AG09309 (cell line): Measurements from ENCODE around the gene EPG5.

ENCODE experiments used
- DNase-seq: peaks from one replicate; pipeline ENCODE4 v3.0.0-alpha.2; 2010; ENCODE audit warnings: low read depth
- H3K4me3 ChIP-seq: 2 replicates; pipeline ENCODE4 v1.5.1; 2011; ENCODE audit warnings: mild to moderate bottlenecking, low read depth, low read length, moderate library complexity; ENCODE audit not compliant: control insufficient read depth
- TF ChIP-seq, protein P1 (sequence below): IDR thresholded peaks from 2 replicates; pipeline ENCODE4 v1.5.1; 2011; ENCODE audit warnings: mild to moderate bottlenecking, low read depth, low read length, inconsistent platforms; ENCODE audit not compliant: insufficient read depth, control insufficient read depth; ENCODE audit errors: missing control alignments

Gene EPG5

DNA sequence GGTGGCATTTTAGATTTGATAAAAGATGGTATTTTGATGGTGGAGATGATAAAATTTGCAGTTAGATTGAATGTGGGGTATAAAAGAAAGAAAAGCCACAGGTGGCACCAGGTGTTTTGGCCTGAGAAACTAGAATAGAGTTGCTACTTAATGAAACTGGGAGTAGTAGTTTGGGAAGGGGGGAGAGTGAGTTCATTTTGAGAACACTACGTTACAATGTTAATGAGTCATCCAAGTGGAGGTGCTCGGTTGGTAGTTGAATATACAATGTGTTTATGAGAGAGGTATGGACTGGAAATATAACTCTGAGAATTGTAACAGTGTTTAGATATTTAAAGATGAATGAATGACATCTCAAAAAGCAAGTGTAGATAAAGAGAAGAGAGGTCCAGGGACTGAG is 26.4 kb downstream of the EPG5 start:
- H3K4me3 ChIP-seq = no peak overlapping the region
- TF ChIP-seq, protein P1, sequence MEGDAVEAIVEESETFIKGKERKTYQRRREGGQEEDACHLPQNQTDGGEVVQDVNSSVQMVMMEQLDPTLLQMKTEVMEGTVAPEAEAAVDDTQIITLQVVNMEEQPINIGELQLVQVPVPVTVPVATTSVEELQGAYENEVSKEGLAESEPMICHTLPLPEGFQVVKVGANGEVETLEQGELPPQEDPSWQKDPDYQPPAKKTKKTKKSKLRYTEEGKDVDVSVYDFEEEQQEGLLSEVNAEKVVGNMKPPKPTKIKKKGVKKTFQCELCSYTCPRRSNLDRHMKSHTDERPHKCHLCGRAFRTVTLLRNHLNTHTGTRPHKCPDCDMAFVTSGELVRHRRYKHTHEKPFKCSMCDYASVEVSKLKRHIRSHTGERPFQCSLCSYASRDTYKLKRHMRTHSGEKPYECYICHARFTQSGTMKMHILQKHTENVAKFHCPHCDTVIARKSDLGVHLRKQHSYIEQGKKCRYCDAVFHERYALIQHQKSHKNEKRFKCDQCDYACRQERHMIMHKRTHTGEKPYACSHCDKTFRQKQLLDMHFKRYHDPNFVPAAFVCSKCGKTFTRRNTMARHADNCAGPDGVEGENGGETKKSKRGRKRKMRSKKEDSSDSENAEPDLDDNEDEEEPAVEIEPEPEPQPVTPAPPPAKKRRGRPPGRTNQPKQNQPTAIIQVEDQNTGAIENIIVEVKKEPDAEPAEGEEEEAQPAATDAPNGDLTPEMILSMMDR = no peak
- DNase-seq = no peak

DNA sequence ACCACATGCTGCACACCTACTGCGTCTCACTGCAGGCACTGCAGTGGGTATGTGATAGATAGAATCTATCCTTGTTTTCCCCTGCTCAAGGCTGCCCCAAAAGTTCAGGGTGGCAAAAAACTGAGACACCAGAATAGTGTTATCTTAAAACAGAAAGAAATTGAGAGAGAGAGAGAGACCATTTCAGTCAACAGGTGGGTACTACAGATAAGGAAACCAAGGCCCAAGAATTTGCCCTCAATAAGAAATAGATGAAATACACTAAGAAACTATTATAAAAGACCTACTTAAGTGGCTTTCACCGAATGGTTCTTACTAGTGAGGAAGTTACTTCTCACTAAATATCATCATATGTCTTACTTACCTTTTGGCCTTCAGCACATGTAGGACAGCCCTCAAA is 27.9 kb downstream of the EPG5 start:
- H3K4me3 ChIP-seq = no peak overlapping the region
- DNase-seq = no peak
- TF ChIP-seq, protein P1 = no peak

DNA sequence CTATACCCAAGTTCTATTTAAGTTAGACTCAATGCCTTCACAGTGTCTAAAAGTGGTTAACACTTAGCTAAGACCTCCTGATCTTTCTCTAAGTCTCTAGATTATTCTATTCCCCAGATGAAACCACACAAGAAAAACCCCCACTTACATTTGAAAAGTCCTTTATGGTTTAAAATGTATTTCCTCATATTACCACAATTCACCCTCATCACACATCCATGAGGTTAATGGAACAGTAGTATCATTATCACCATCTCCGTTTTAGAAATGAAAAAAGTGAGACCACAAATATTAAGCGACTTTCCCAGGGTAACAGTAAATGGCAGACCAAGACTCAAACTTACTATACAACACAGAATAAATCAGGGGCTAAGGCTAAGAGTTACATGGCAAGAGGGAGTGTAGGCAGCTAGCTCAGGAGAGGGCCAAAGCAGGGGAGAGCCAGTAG is 28.6 kb downstream of the EPG5 start:
- H3K4me3 ChIP-seq = no peak overlapping the region
- TF ChIP-seq, protein P1 = no peak
- DNase-seq = no peak

DNA sequence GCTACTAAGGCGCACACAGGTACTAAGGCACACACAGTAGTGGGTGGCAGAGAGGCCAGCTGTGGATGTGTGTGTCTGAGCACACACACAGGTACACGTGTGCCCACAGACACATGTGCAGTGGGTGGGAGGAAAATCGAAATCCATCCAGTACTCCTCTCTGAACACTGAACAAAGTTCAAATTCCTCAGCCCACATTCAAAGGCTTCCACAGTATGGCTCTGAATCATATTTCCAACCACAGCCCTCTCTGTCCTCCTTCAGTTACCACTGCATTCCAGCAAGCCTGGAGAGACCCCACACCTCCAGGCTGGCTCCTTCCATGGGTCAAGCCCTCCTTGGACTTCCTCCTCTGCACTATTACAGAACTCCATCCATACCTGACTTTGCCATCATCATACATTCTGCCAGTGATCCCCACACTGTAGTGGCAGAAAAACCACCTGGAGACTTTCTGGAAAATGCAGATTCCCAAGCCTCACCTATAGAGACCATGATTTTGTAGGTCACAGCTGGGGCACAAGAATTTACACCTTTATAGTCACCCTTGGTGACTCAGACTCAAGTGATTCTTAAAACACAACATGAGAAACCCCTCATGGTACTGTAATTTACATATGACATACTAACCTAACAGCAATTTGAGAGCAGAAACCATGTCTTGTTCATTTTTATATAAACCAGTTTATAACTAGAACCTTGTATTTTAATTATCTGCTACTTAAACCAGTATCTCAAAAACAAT is 31.4 kb downstream of the EPG5 start:
- TF ChIP-seq, protein P1 = no peak
- H3K4me3 ChIP-seq = no peak overlapping the region
- no peak for DNase-seq

DNA sequence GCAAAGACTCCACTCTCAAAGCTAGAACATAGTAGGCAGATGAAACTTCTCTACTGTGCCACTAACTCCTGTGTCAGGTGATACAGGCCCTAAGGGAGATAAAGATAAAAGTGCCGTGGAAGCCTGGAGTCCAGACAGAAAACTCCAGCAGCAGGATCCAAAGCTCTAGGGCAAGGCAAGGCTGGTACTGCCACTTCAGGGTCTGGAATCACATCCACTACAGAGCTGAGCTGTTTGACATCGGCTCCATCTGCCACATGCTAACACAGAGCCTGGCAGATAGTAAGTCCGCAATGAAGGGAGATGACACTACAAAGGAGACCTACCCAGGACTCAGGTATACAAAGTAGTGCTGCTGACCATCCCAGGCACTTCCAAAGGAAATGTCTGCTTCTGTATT is 34.4 kb downstream of the EPG5 start:
- no peak for DNase-seq
- TF ChIP-seq, protein P1 = no peak
- no peak overlapping the region for H3K4me3 ChIP-seq

DNA sequence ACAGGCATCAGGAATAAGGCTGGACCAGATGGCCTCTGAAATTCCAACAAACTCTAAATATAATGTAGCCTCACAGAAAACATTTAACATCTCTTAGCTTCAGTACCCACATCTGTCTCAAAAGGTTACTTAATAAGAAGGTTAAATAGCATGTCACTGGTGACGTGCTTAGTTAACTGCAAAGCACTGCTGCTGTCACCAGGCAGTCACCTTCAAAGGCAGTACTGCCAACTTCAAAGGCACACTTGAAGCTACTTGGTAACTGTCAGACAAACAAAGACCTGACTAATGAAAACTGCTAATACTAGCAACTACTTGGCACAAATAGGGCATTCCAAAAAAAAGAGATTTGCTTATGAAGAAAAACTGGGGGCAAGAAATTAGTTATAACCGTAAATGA is 36.2 kb downstream of the EPG5 start:
- no peak for DNase-seq
- TF ChIP-seq, protein P1 = no peak
- H3K4me3 ChIP-seq = no peak overlapping the region
